ENCODE results near the gene KRT20.

- no peak for TF ChIP-seq RXRA (IDR thresholded peaks at IDR 0.05)
- TF ChIP-seq, protein P1, sequence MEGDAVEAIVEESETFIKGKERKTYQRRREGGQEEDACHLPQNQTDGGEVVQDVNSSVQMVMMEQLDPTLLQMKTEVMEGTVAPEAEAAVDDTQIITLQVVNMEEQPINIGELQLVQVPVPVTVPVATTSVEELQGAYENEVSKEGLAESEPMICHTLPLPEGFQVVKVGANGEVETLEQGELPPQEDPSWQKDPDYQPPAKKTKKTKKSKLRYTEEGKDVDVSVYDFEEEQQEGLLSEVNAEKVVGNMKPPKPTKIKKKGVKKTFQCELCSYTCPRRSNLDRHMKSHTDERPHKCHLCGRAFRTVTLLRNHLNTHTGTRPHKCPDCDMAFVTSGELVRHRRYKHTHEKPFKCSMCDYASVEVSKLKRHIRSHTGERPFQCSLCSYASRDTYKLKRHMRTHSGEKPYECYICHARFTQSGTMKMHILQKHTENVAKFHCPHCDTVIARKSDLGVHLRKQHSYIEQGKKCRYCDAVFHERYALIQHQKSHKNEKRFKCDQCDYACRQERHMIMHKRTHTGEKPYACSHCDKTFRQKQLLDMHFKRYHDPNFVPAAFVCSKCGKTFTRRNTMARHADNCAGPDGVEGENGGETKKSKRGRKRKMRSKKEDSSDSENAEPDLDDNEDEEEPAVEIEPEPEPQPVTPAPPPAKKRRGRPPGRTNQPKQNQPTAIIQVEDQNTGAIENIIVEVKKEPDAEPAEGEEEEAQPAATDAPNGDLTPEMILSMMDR (IDR thresholded peaks at IDR 0.05; ENCODE audit: low read depth, low read length, missing input control), result no peak
- TF ChIP-seq FOXA1 (IDR thresholded peaks at IDR 0.05), result no peak
- TF ChIP-seq ATF3 (IDR thresholded peaks at IDR 0.05), result no peak
- TF ChIP-seq JUND (IDR thresholded peaks at IDR 0.05), result no peak
- TF ChIP-seq RAD21 (IDR thresholded peaks at IDR 0.05), result no peak
- no peak for TF ChIP-seq HNF4G (IDR thresholded peaks at IDR 0.05)
- TF ChIP-seq ZBTB33 (IDR thresholded peaks at IDR 0.05), result no peak
- no peak for TF ChIP-seq TAF1 (conservative IDR thresholded peaks at IDR 0.05)
Measured at GRCh38 chr17:40872416-40872815, 12.6 kb downstream of the KRT20 start.
